GM23338 (cell line): Measurements from ENCODE around the gene SLC16A6.

ENCODE experiments used
- CTCF ChIP-seq, 2 experiments: fragments of 200-600 bp in 1 of 2; sonication (generic) in 1 of 2; conservative IDR thresholded peaks; 2 replicates each; pipeline versions ENCODE4 v1.5.1 to v1.6.1; 2016 to 2017; ENCODE audit warnings: antibody characterized with exemption in 2 of 2, low read depth in 2 of 2, mild to moderate bottlenecking in 2 of 2, moderate library complexity in 1 of 2
- EZH2 ChIP-seq: fragments of 200-600 bp; sonication (generic); IDR thresholded peaks from one replicate; pipeline ENCODE4 v1.8.0; 2017; ENCODE audit warnings: antibody characterized with exemption, mild to moderate bottlenecking, low read depth; ENCODE audit not compliant: unreplicated experiment
- EZH2phosphoT487 ChIP-seq: fragments of 200-600 bp; sonication (generic); IDR thresholded peaks from one replicate; pipeline ENCODE4 v1.8.1; 2018; ENCODE audit warnings: antibody characterized with exemption; ENCODE audit not compliant: unreplicated experiment
- POLR2AphosphoS5 ChIP-seq: IDR thresholded peaks from 2 replicates; pipeline ENCODE4 v1.6.1; 2016; ENCODE audit warnings: antibody characterized with exemption, low read depth
- ZNF331 ChIP-seq: fragments of 250-450 bp; sonication (Bioruptor Pico); IDR thresholded peaks from 2 replicates; pipeline ENCODE4 v1.5.0; 2020; ENCODE audit warnings: low read depth, mild to moderate bottlenecking, moderate library complexity

- TF ChIP-seq ZNF331 (no peak), CTCF (conservative IDR thresholded peaks at IDR 0.05; ENCODE audit: low read depth in 2 of 2) (no peak), POLR2AphosphoS5 (no peak), EZH2 (no peak), EZH2phosphoT487 (no peak)
These were observed 25.0 kb upstream of the SLC16A6 start for GRCh38 chr17:68315930-68316329.
